ENCODE data around the gene APOL3.
"Not testable (repeated sequence)": the region's sequence is repeated elsewhere in the genome, so short reads cannot be mapped to it uniquely, and the experiment has no call there.

Gene APOL3

DNA sequence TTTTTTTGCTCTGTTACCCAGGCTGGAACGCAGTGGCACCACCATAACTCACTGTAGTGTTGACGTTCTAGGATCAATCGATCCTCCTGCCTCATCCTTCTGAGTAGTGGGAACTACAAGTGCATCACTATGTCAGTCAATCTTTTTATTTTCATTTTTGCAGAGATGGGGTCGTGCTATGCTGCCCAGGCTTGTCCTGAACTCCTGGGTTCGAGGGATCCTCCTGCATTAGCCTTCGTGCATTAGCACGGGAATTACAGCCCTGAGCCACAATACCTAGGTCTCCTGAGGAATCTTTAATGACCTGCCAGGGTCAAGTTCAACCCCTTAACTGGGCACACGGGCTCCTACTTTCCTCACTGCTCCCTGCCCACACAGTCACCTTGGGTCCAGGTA is 4.4 kb downstream of the APOL3 start:
- DNase-seq, result no peak

DNA sequence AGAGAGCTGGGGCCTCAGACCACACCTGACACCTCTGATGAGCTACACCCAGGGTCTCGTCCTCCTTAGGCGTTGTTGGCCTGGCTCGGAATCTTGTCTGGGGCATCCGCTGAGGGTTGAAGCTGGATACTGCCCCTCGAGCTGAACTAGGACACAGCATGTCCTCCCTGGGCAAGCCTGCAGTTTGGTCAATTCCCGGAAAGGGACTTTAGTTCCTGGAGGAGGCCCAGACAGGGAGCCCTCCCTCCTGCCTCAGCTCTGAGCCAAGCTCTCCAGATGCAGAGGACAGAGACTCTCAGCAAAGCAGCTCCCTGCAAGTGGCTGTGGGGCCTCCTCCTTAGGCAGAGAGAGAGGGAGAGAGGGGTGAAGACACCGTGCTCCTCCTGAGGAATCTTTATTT is 4.9 kb downstream of the APOL3 start:
- no peak for DNase-seq

DNA sequence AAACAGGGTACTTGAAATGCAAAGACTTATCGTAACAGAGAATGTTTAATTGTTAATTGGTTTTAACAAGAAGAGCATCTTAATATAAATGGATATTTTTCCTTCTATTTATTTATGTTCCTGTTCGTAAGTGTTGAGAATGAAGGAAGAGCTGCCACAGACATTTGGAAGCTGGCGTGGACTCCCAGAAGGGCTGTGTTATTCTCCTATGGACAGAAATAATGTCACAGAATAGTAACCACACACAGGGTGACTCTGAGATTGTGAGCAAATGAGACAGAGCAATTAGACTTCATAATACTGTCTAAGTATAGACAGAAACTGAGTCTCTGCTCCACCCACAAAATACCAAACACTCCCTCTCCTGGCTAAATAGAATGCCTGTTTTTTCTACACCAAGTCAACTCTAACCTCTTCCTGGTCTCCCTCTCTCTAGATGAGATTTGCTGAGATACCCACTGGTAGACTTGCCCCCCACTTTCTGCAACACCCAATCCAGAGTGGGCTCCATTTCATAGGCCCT is 6.1 kb downstream of the APOL3 start:
- no peak for DNase-seq

DNA sequence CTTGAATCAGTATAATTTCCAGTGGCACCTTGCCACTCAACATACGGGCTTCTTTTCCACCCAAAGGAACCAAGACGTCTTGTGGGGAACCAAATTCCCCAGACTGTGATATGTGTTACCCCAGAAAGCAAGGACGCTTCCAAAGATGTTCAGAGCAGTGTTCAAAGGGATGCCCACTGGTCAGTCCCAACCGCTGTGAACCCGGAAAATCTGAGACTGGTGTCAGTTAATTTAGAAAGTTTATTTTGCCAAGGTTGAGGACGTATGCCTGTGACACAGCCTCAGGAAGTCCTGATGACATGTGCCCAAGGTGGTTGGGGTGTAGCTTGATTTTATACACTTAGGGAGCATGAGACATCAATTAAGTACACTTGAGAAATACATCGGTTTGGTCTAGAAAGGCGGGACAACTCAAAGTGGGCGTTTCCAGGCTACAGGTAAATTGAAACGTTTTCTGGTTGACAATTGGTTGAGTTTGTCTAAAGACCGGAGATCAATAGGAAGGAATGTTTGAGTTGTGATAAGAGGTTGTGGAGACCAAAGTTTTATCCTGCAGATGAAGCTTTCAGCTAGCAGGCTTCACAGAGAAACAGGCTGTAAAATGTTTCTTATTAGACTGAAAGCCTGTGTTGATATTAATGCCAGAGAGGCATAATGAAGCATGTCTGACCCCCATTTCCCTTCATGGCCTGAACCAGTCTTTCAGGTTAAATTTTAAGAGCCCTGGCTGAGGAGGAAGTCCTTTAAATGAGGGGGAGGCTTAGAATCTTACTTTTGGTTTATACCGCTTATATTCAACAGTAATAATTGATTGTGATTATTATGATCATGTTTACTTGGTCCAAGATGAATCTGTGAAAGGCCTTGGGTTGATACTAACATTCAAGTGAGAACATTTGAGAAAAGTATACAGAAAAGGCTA is 6.8 kb downstream of the APOL3 start:
- no peak for DNase-seq

DNA sequence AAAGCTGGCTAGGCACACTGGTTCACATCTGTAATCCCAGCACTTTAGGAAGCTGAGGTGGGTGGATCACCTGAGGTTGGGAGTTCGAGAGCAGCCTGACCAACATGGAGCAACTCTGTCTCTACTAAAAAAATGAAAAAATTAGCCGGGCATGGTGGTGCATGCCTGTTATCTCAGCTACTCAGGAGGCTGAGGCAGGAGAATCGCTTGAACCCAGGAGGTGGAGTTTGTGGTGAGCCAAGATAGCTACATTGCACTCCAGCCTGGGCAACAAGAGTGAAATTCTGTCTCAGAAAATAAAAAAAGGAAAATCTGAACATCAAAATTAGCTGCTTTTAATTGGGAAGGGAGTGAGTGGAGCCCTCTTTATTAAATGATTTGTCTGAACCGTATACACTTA is 7.7 kb downstream of the APOL3 start:
- not testable (repeated sequence) for DNase-seq

DNA sequence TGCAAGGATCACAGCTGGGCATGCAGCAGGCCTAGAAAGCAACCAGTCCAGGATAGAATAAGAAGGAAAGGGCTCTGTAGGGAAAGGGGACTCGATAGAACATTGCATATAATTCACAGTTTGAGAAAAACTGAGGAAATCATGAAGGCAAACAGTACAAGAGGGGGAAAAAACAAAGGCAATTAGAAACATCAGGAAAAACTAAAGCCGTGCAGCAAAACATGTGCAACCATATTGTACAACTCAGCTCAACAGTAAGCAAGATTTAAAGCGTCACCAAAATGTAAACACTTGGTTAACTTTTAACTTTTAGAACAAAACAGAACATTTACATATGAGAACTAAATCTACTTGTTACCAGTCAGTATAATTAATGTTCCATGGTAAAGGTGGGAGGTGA is 8.5 kb downstream of the APOL3 start:
- no peak for DNase-seq

DNA sequence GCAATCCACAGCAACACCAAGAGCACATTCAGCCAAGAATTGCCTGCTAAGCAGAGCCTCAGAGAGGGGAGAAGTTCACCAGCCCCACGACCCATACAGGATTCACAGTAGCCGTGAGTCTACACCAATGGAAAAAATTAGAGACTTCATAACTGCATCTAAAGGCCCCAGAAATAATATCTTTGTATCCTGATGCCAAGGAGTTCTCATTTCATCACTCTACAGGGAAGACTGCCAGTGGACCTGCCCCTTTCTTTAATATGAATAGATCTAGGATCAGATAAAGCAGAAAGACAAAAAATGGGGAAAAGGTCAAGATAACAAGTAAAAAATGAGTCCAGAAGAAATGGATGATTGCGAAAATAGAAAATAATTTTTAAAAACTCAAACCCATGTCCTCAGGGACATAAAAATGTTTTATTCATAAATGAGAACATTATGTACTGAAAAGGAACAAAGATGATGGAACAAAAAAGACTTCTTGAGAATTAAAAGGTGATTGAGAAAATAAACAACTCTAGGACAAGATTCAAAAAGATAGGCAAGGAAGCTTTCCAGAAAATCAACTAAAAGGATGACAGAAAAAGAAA is 9.5 kb downstream of the APOL3 start:
- DNase-seq, result no peak

DNA sequence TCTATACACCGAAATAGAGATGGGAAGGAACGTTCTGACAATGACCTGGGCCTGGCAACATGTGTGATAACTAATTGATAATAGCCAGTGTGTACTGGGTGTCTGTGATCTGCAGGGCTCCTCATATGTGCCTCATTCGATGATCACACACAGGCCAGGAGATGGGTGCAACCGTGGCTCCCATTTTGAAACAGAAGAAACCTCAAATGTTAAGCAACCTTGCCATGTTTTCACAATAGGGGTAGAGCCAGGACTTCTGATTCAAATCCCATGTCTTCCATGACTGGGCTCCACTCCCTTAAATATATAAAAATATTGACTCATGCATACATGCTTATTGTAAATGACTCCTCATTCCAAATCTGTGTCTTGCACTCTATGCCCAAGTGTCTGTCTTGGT is 11.1 kb downstream of the APOL3 start:
- no peak for DNase-seq

DNA sequence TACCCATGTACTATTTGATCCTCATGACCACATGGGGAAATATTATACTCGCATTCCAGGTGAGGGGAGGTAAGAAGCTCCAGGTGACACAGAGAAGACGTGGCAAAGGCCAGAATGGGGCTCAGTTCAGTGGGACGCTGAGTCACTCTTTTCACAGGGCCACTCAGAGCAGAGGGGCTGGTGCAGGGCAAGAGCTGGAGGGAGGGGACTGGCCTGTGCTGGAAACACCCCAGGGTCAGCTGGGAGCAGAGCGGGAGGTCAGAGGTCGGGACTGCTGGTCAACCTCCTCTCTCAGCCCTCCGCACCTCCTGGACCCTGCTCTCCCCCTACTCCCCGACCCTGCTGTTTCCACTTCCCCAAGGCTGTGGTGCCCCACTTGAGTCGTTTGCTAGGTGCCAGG is 12.1 kb downstream of the APOL3 start:
- DNase-seq, result no peak

DNA sequence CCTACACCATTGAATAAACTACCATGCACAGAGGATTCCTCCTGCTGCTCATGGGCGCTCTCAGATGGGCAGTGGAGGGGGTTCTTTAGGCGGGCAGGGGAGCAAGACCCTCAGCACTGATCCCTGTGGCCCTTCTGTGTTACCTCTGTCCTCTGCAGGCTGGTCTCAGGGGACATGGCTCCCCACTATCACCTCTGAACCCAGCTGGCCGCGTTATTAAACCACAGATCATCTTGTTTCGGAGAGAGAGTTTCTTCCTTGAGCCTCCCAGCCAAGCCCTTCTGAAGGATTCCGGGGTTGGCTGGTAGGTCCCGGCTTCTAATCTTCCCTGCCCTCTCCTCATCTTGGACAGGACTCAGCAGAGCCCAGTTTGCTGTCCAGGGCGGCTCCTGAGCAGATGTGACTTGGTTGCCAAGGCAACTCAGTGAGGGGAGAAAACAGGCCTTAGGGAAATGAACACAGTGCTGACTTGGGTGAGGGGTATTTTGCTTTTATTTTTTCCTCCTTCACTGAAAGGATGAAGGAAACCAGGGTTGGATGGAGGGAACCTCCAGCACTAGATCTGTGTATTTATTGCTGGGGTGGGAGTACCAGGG is 13.3 kb downstream of the APOL3 start:
- DNase-seq, result no peak

DNA sequence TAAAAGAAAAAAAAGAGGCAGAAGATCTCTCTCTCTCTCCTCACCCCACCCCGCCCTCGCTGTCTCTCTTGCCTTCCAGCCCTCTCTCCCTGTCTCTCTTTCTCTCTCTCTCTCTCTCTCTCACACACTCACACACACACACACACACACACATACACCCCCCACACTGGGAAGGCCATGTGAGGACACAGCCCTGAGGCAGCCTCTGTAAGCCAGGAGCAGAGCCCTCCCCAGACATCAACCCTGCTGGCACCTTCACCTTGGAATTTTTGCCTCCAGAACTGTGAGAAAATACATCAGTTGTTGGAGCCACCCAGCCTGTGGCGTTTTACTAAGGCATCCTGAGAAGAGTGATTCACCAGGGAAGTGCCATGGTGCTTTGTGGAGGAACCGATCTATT is 14.7 kb downstream of the APOL3 start:
- no peak for DNase-seq

DNA sequence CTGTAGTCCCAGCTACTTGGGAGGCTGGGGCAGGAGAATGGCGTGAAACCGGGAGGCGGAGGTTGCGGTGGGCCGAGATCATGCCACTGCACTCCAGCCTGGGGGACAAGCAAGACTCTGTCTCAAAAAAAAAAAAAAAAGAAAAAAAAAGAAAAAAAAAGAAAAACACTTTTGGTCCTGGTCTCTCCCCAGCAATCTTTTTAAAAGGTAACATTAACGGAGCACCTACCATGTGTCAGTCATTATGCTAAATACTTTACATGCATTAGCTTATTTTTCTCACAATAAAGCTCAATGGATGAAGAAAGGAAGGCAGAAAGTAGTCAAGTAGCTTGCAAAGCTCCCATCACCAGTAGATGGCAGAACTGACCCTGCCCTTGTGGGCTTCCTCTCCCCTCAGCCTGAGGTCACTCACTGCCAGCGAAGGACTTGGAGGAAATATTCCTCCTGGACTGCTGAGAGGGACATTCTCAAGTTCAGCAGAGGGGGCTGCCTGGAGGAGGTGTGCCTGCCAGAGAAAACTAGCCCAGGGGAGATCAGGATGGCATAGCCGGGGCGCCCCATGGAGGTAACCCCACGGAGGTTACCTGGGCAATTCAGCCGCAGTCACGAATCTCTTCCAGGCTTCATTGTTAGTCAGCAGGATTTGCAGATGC is 15.5 kb downstream of the APOL3 start:
- no peak for DNase-seq

DNA sequence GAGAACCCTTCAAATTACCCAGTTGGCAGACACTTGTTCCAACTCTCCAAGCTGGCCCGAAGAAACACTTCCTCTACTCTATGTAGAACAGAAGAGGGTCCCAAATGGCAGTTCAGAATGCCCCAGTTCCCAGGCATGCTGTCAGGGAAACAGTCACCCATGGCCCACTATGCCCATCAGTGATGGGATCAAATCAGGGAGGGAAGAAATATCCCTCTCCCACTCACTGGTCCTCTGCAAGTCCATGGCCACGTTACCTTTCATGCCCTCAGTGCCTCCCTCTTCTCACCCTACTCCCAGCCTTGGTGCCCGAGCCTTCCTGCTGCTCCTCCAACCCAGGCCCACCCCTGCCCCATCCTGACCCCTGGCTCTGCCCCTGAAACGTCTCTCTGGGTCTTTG is 16.6 kb downstream of the APOL3 start:
- DNase-seq, result no peak

DNA sequence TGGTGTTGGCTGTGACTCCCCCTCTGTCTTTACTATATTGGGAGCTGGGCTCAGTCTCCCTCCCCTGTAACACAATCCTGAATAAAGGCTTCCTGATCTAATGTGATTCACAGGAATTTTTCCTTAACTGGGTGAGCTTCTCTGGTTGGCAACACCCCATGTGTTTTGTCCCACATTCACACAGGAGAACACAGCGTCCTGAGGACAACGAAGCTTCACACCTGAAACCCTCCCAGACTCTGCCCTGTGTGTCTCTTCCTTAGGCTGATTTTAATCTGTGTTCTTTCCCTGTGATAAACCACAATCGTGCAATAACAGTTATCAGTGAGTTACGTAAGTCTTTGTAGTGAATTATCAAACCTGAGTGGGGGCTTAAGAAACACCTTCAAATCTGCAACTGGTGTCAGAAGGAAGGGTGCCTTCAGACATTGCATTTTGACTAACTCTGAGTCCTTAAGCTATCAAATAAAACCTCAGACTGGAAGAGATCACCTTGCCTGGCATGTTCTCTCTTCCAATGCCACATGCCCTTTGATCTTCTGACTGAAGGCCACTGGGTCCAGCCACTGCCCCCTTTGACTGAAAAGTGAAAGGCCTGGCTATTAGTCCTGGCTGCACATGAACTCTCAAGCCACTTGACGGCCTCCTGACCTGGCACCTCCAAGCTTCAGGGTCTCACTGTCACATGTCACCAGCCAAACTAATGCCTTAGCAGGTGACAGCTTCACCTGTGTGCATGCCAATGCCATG is 17.3 kb downstream of the APOL3 start:
- no peak for DNase-seq

DNA sequence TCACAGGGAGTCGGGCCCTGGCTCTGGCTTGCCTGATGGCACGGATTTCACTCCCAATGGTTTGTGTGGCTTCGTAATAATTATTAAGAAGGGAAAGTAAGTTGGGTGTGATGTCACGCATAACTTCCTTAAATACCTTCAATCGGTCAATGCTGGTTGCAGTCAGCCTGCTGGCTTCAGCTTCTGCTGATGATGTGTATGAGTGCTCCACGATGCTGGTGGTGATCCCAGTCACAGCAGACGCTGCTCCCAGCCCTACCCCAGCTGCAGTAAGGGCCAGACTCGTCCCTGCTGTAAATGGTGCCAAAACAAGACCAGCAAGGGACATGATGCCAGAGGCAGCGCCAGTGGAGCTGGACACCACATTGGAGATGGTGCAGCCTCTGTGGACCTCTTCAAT is 19.1 kb downstream of the APOL3 start:
- no peak for DNase-seq

DNA sequence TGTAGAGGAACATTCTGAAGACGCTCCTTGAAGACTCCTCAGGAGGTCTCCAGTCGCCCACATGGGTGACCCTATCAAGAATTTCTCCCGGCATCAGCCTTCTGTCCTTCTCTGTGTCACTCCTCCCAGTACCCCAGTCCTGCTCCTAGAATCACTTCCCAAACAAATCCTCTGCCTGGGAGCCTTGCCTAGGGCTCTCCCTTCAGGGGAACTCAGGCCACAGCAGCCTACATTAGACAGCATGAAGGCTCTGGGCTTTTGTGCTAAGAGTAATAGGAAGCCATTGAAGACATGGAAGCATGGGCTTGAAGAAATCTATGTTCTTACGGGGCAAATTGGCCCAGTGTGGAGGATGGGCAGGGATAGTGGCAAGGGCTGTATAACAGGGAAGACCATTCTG is 21.8 kb downstream of the APOL3 start:
- DNase-seq, result not testable (repeated sequence)

DNA sequence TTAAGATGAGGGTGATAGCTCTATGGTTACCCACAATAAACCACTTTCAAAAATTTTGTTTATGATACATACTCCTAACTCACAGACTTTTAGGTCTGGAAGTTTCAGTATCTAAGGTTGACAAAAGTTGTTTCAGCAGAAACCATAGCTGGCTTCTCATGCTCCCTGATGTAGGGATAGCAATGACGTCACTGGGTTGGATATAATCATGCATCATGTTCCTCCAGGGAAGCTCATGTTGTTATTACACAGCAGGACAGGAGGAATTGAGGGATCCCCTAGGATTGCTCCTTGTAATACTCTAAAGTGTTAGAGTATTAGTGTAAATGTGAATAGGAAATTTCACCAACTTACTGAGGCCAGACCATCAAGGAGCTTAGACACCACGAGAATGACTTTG is 23.6 kb downstream of the APOL3 start:
- no peak for DNase-seq

DNA sequence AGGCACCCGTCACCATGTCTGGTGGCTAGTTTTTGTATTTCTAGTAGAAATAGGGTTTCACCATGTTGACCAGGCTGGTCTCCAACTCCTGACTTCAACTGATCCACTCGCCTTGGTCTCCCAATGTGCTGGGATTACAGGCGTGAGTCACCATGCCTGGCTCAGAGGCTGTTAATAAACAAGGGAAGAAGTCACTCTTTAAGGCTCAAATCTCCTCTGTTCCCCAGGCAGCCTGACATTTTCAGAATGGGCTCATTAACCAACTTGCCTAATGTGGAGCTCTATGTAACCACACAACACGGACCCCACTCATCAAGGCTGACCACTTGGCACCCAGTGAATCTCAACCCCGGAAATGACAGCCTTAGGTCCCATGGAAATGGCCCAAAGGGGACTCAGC is 24.1 kb downstream of the APOL3 start:
- DNase-seq, result no peak

DNA sequence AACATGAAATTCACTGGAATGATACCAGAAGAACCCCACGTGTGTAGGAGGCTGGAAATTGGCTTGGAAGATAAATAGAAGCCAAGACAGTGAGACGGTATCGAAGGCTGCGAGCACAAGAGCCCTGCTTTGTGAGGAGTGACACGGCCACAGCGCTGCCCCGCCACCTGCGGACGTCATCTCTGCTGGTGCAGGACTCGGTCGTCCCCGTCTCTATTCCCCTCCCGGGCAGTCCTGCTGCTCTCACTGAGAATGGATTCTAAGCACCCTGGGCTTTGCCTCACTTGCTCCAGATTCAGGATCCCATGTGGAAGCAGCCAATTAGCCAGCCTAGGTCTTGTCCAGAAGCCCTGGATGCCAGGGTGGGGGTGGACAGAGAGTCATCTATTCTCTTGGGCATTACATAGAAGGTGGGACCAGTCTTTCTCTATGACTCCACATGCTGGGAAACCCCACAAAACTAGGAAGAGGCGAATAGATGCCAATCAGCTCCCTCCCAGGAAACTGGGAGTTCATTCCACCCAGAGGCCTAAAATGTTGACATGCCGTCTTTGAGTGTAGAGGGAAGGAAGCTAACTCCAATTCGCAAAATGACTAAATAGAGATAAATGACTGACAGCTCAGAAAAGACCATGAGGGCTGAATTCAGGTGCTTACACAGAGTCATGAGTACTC is 25.1 kb downstream of the APOL3 start:
- no peak for DNase-seq

DNA sequence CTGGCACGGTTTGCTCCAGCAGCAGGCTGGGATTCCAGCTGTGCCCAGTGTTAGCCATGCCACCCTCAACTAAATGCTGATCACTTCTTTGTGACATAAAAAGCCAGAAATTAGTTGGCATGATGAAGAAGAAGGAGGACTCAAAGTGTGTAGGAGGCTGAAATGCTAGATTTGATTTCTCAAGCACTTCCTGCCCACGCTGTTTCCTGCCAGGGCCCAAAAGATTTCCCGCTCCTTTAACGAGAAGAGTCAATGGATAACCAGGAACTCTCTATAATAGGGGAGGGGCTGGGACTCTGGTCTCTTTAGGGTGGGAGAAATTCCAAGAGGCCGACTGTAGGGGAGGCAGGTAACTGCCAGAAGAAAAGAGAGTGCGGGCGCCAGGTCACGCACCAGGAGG is 26.4 kb downstream of the APOL3 start:
- DNase-seq, result no peak

DNA sequence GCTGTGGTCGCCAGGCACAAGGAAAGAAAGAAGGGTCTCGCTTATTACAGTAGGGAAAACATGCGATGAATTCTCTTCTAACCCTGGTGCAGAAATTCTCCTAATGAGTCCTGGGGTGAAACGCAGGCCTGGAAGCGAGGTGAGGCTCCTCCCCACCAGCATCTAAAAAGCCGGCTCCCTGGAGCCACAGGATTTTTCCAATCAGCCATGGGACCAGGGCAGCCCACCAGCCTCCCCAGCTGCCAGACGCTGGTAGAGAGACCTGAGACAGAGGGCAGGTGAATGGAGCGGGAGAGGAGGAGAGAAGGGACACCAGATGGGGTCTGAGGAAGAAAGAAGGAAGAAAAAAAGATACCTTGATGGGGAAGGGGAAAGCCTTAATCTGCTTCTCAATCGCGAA is 28.6 kb downstream of the APOL3 start:
- no peak for DNase-seq
